Endothelial cell of umbilical vein (primary cell): ENCODE measurements around the gene DAB1. TPM values are rescaled to one million over a fixed set of nuclear protein-coding genes. Genes with fewer than 3 reads are reported as not detected.

ENCODE experiments used
- BruUV-seq: library from RNA; stranded (reverse); fragments of 400-500 nt; replicated peaks from 2 replicates; lab custom pipeline; 2021; lab: Mats Ljungman, UMichigan
- CTCF ChIA-PET: fragments of 300-600, 350-600 bp; sonication (Branson Sonifier 250); formaldehyde crosslinking; loops from one replicate; lab custom pipeline; 2021; ENCODE audit warnings: antibody characterized with exemption, inconsistent platforms; lab: Charles Lee
- POLR2A ChIA-PET: fragments of 300-600, 350-600 bp; sonication (Branson Sonifier 250); formaldehyde crosslinking; loops from one replicate; lab custom pipeline; 2021; ENCODE audit warnings: antibody characterized with exemption, inconsistent platforms; lab: Charles Lee
- DNase-seq: peaks from one replicate; pipeline ENCODE4 v3.0.0-alpha.2; 2011; ENCODE audit warnings: low read depth, low spot score
- FAIRE-seq: peaks from 2 replicates; lab custom pipeline; 2011; peaks lifted over from hg19 to GRCh38; lab: Jason Lieb, UNC
- H2AFZ ChIP-seq: 2 replicates; pipeline ENCODE4 v1.6.0; 2012; ENCODE audit warnings: low read depth, low read length, control low read depth, inconsistent platforms
- H3K27ac ChIP-seq: 2 replicates; pipeline ENCODE4 v1.5.1; 2011; ENCODE audit warnings: low read depth, mild to moderate bottlenecking, control low read depth, low read length, moderate library complexity; ENCODE audit not compliant: insufficient read depth
- H3K27me3 ChIP-seq, 2 experiments: 2 replicates each; pipeline versions ENCODE4 v1.6.0 to v1.6.1; 2011; ENCODE audit warnings: low read length in 2 of 2, mixed read lengths in 1 of 2; ENCODE audit not compliant: control insufficient read depth in 2 of 2, insufficient read depth in 2 of 2
- H3K36me3 ChIP-seq, 2 experiments: 2 replicates in 1 of 2; 3 replicates in 1 of 2; pipeline ENCODE4 v1.5.1; 2011; ENCODE audit warnings: low read length in 2 of 2, mild to moderate bottlenecking in 1 of 2, moderate library complexity in 1 of 2; ENCODE audit not compliant: control insufficient read depth in 2 of 2, insufficient read depth in 2 of 2; ENCODE audit errors: extremely low read depth in 1 of 2
- H3K4me1 ChIP-seq: 3 replicates; pipeline ENCODE4 v1.5.1; 2011; ENCODE audit warnings: mild to moderate bottlenecking, low read length; ENCODE audit not compliant: control insufficient read depth, insufficient read depth; ENCODE audit errors: extremely low read depth
- H3K4me2 ChIP-seq: 2 replicates; pipeline ENCODE4 v1.6.1; 2011; ENCODE audit warnings: low read length, control low read depth, mixed read lengths; ENCODE audit not compliant: insufficient read depth
- H3K4me3 ChIP-seq, 3 experiments: fragments of 200-600 bp in 1 of 3; sonication (generic), shearing (Covaris generic) in 1 of 3; replicated peaks in 1 of 3; 2 replicates each; pipeline ENCODE4 v1.5.1; 2011 to 2016; ENCODE audit warnings: control low read depth in 3 of 3, low read length in 3 of 3, mild to moderate bottlenecking in 2 of 3, inconsistent platforms in 1 of 3, low read depth in 1 of 3, moderate library complexity in 1 of 3; ENCODE audit not compliant: insufficient read depth in 1 of 3
- H3K79me2 ChIP-seq: 2 replicates; pipeline ENCODE4 v1.6.0; 2012; ENCODE audit warnings: low read length, inconsistent platforms; ENCODE audit not compliant: control insufficient read depth, insufficient read depth
- H3K9ac ChIP-seq: replicated peaks from 2 replicates; pipeline ENCODE3; 2011; ENCODE audit warnings: low read length, control low read depth; ENCODE audit not compliant: insufficient read depth; ENCODE audit errors: extremely low read depth
- H3K9me1 ChIP-seq: replicated peaks from 3 replicates; pipeline ENCODE4 v1.6.0; 2011; ENCODE audit warnings: mild to moderate bottlenecking, low read length; ENCODE audit not compliant: control insufficient read depth, insufficient read depth; ENCODE audit errors: extremely low read depth
- H3K9me3 ChIP-seq: replicated peaks from 2 replicates; pipeline ENCODE4 v1.5.1; 2012; ENCODE audit warnings: low read length, inconsistent platforms; ENCODE audit not compliant: control insufficient read depth, insufficient read depth
- H4K20me1 ChIP-seq: replicated peaks from 2 replicates; pipeline ENCODE3; 2011; ENCODE audit warnings: mild to moderate bottlenecking, low read length; ENCODE audit not compliant: control insufficient read depth, insufficient read depth; ENCODE audit errors: extremely low read depth
- EZH2 ChIP-seq: IDR thresholded peaks from 2 replicates; pipeline ENCODE4 v1.6.1; 2012; ENCODE audit warnings: borderline replicate concordance, low read depth, mild to moderate bottlenecking, moderate library complexity, low read length, inconsistent platforms; ENCODE audit not compliant: severe bottlenecking
- FOS ChIP-seq: IDR thresholded peaks from 2 replicates; pipeline ENCODE4 v1.6.1; 2011; ENCODE audit warnings: mild to moderate bottlenecking, low read length, moderate library complexity, borderline replicate concordance; ENCODE audit not compliant: insufficient read depth
- GATA2 ChIP-seq: IDR thresholded peaks from 2 replicates; pipeline ENCODE4 v1.7.0; 2011; ENCODE audit warnings: low read depth, mild to moderate bottlenecking, moderate library complexity, mixed read lengths, low read length; ENCODE audit not compliant: insufficient read length, insufficient read depth
- JUN ChIP-seq: IDR thresholded peaks from 2 replicates; pipeline ENCODE4 v1.6.1; 2011; ENCODE audit warnings: borderline replicate concordance, low read depth; ENCODE audit not compliant: insufficient read length, insufficient read depth
- MYC ChIP-seq: IDR thresholded peaks from one replicate; pipeline ENCODE4 v1.6.1; 2011; ENCODE audit warnings: mild to moderate bottlenecking, low read depth, low read length
- POLR2A ChIP-seq: IDR thresholded peaks from 2 replicates; pipeline ENCODE4 v1.6.1; 2012; ENCODE audit warnings: low read depth, mild to moderate bottlenecking, control low read depth, low read length
- POLR2AphosphoS5 ChIP-seq: IDR thresholded peaks from 2 replicates; pipeline ENCODE4 v1.6.1; 2012; ENCODE audit warnings: low read depth, mild to moderate bottlenecking, control low read depth, low read length, moderate library complexity; ENCODE audit not compliant: insufficient read depth
- dilution Hi-C: fragments of 300-500 bp; cut with MboI; formaldehyde crosslinking; loops from one replicate; pipeline ENCODE4 v1.15.0; 2019; ENCODE audit warnings: low sequenced_read_pairs; ENCODE audit not compliant: extremely low pct_ligation_motif_present
- intact Hi-C: fragments of 100-400 bp; cut with micrococcal nuclease; formaldehyde crosslinking; loops from one replicate; pipeline ENCODE4 v1.10.0; 2022
- polyA plus RNA-seq, 4 experiments: library from polyadenylated mRNA; depleted of rRNA in 3 of 4; stranded (reverse) in 3 of 4; unstranded in 1 of 4; fragments of >200 nt; gene quantifications; 2 replicates each; pipeline versions ENCODE4 v1.2.1 to v1.2.3, GENCODE V29; 2011 to 2012; ENCODE audit warnings: missing spikeins in 1 of 4
- total RNA-seq: library from RNA; stranded (reverse); gene quantifications from 2 replicates; pipeline ENCODE4 v1.2.3, GENCODE V29; 2021
- TF ChIP-seq, protein P1 (sequence below): IDR thresholded peaks from 2 replicates; pipeline ENCODE4 v1.6.1; 2011; ENCODE audit not compliant: insufficient read depth, insufficient read length
- TF ChIP-seq, protein P2 (sequence below), 2 donors: IDR thresholded peaks; 1 replicate in 1 of 2; 2 replicates in 1 of 2; pipeline ENCODE4 v1.5.1; 2011; ENCODE audit warnings: low read length in 2 of 2, mild to moderate bottlenecking in 2 of 2, moderate library complexity in 2 of 2, control low read depth in 1 of 2, inconsistent platforms in 1 of 2, low read depth in 1 of 2; ENCODE audit not compliant: insufficient read depth in 1 of 2; ENCODE audit errors: extremely low read depth in 1 of 2

The DAB1 gene
- total and polyA plus RNA-seq, 2 donors (not counting 3 experiments of a cell fraction or from before 2014, with no cell fraction given) = not detected

DNA sequence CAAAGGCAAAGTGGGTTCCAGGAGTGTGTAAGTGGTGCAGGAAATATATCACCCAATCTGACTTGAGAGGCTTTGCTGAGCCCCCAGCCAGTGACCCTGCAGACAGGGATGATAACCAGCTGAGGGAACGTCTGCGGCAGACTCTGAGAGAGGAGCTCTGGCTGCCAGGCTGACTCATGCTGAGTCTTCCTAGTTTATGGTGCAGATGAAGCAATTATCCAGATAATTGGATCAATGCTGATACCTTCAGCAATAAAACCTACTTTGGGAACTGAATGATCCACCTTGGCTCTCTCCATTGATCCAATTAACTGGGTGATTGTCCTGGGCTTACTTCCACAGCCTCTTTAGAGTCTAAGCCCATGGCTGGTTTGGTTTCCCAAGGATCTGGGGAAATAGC, 465.3 kb downstream of the DAB1 start:
- Histone ChIP-seq H2AFZ (no peak overlapping the region), H3K4me2 (no peak overlapping the region), H3K36me3 (no peaks in the 10 kb centered on the region), H3K9ac (no peak overlapping the region), H3K9me3 (no peaks in the 10 kb centered on the region), H3K9me1 (no peaks in the 10 kb centered on the region), H3K27ac (no peak overlapping the region), H3K79me2 (no peaks in the 10 kb centered on the region), H3K4me1 (no peaks in the 10 kb centered on the region), H4K20me1 (no peaks in the 10 kb centered on the region), H3K4me3 (no peak overlapping the region), H3K27me3 (no peaks in the 10 kb centered on the region)
- intact Hi-C loops (loop anchor here (5.0 kb wide), 1 partner anchor 301 kb away; no protein-coding TSS in a partner anchor), dilution Hi-C loops (no loop called here)
- no peak for TF ChIP-seq POLR2AphosphoS5
- no peak for TF ChIP-seq JUN
- no peak for TF ChIP-seq EZH2
- TF ChIP-seq MYC = no peak
- TF ChIP-seq, protein P1, sequence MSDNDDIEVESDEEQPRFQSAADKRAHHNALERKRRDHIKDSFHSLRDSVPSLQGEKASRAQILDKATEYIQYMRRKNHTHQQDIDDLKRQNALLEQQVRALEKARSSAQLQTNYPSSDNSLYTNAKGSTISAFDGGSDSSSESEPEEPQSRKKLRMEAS = no peak
- TF ChIP-seq POLR2A = no peak
- no TSS peak for BruUV-seq
- CTCF ChIA-PET = no interaction called here
- POLR2A ChIA-PET = no interaction called here
- DNase-seq = no peak
- no peak for FAIRE-seq

GRCh38 chr1:56957931-56958330, 465.9 kb downstream of the DAB1 start:
- DNase-seq (no peak), FAIRE-seq (no peak)
- no TSS peak for BruUV-seq
- dilution Hi-C loops = no loop called here
- CTCF ChIA-PET = no interaction called here
- H3K36me3 ChIP-seq = no peaks in the 10 kb centered on the region
- no peaks in the 10 kb centered on the region for H3K9me3 ChIP-seq
- H3K79me2 ChIP-seq = no peaks in the 10 kb centered on the region
- H3K4me2 ChIP-seq = no peak overlapping the region
- no peak overlapping the region for H3K9ac ChIP-seq
- H3K27ac ChIP-seq = no peak overlapping the region
- intact Hi-C loops = loop anchor here (5.0 kb wide), 1 partner anchor 301 kb away; no protein-coding TSS in a partner anchor
- no peaks in the 10 kb centered on the region for H3K4me1 ChIP-seq
- H3K9me1 ChIP-seq = no peaks in the 10 kb centered on the region
- no peak overlapping the region for H3K4me3 ChIP-seq
- no peak overlapping the region for H2AFZ ChIP-seq
- H3K27me3 ChIP-seq = no peaks in the 10 kb centered on the region
- POLR2A ChIA-PET = no interaction called here
- no peaks in the 10 kb centered on the region for H4K20me1 ChIP-seq
- TF ChIP-seq, protein P1 = no peak
- TF ChIP-seq POLR2AphosphoS5 = no peak
- no peak for TF ChIP-seq POLR2A
- no peak for TF ChIP-seq GATA2
- no peak for TF ChIP-seq JUN
- no peak for TF ChIP-seq EZH2
- TF ChIP-seq FOS = no peak
- TF ChIP-seq, protein P2, sequence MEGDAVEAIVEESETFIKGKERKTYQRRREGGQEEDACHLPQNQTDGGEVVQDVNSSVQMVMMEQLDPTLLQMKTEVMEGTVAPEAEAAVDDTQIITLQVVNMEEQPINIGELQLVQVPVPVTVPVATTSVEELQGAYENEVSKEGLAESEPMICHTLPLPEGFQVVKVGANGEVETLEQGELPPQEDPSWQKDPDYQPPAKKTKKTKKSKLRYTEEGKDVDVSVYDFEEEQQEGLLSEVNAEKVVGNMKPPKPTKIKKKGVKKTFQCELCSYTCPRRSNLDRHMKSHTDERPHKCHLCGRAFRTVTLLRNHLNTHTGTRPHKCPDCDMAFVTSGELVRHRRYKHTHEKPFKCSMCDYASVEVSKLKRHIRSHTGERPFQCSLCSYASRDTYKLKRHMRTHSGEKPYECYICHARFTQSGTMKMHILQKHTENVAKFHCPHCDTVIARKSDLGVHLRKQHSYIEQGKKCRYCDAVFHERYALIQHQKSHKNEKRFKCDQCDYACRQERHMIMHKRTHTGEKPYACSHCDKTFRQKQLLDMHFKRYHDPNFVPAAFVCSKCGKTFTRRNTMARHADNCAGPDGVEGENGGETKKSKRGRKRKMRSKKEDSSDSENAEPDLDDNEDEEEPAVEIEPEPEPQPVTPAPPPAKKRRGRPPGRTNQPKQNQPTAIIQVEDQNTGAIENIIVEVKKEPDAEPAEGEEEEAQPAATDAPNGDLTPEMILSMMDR (IDR thresholded peaks at IDR 0.05; ENCODE audit: extremely low read depth in 1 of 2, insufficient read depth in 1 of 2, low read depth in 1 of 2, low read length in 2 of 2) = no peak
- no peak for TF ChIP-seq MYC
